ENCODE data around the gene PTPRE.
A peak's percentile ranks its signal among the peaks of the same experiment; 100 is the strongest.

Gene PTPRE

DNA sequence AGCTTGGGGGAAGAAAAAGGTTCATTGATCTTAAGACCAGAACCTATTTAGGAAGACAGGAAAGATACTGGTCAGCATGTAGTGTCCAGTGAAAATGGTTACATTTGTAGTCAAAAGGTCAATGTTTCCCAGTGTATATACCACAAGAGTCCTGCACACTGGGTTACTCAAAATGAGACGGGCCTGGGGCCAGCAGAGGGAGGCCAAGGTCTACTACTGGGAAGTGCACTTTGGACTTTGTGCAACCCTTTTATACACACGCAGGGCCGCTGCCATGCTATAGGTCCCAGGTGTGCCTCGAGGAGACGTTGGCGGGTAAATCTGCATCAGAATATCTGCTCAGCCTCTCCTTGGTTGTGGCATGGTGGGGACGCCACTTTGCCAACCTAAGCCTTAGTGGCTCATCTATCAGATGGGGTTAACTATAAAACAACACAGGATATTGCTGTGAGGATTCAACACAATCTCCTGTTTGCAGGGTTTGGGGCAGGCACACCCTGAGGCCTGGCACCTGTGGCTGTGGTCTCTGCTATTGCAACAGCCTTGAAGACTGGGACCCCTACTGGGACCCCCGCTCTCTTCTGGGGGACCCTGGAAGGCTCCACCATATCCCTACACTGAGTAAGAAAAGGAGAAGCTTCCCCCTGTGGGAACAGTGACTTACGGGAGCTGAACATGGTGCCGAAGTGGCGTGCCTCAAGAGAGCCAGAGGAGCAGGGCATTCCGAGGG, 33.9 kb upstream of the PTPRE start:
- peak; percentile 81 for ATAC-seq
- no peak for TF ChIP-seq ZNF70 (CRISPR knock-in tag; IDR thresholded peaks at IDR 0.05)
- TF ChIP-seq PPARA (CRISPR knock-in tag; IDR thresholded peaks at IDR 0.05; ENCODE audit: borderline replicate concordance), result no peak
- no peak for TF ChIP-seq ARNTL (CRISPR knock-in tag; IDR thresholded peaks at IDR 0.05; ENCODE audit: borderline replicate concordance, low read depth)
- TF ChIP-seq PATZ1 (CRISPR knock-in tag; IDR thresholded peaks at IDR 0.05; ENCODE audit: borderline replicate concordance), result no peak
- TF ChIP-seq ZC3H10 (CRISPR knock-in tag; IDR thresholded peaks at IDR 0.05), result no peak
- TF ChIP-seq BACH2 (CRISPR knock-in tag; IDR thresholded peaks at IDR 0.05; ENCODE audit: borderline replicate concordance), result no peak
- TF ChIP-seq ZNF8 (CRISPR knock-in tag; IDR thresholded peaks at IDR 0.05), result no peak
- no peak for TF ChIP-seq SNAI2 (CRISPR knock-in tag; IDR thresholded peaks at IDR 0.05)
- no peak for TF ChIP-seq ZNF565 (CRISPR knock-in tag; conservative IDR thresholded peaks at IDR 0.05; ENCODE audit: low read depth)
- no peak for TF ChIP-seq GLIS3 (CRISPR knock-in tag; IDR thresholded peaks at IDR 0.05)
- no peak for TF ChIP-seq OSR1 (CRISPR knock-in tag; IDR thresholded peaks at IDR 0.05)
- TF ChIP-seq RARB (CRISPR knock-in tag; IDR thresholded peaks at IDR 0.05), result no peak
- no peak for TF ChIP-seq ZFP3 (CRISPR knock-in tag; IDR thresholded peaks at IDR 0.05)

- no peak for TF ChIP-seq OSR1 (CRISPR knock-in tag; IDR thresholded peaks at IDR 0.05)
- TF ChIP-seq RARB (CRISPR knock-in tag; IDR thresholded peaks at IDR 0.05), result no peak
- no peak for TF ChIP-seq ZFP30 (CRISPR knock-in tag; IDR thresholded peaks at IDR 0.05)
- no peak for TF ChIP-seq TCF4 (CRISPR knock-in tag; IDR thresholded peaks at IDR 0.05; ENCODE audit: borderline replicate concordance)
- TF ChIP-seq ESRRG (CRISPR knock-in tag; IDR thresholded peaks at IDR 0.05), result no peak
- no peak for TF ChIP-seq CREB5 (CRISPR knock-in tag; IDR thresholded peaks at IDR 0.05; ENCODE audit: low read depth)
- no peak for ATAC-seq
Measured at GRCh38 chr10:127873901-127874470, 32.9 kb upstream of the PTPRE start.

- TF ChIP-seq CSDC2 (CRISPR knock-in tag; IDR thresholded peaks at IDR 0.05), result no peak
- no peak for TF ChIP-seq RARB (CRISPR knock-in tag; IDR thresholded peaks at IDR 0.05)
- TF ChIP-seq ZC3H10 (CRISPR knock-in tag; IDR thresholded peaks at IDR 0.05), result no peak
- TF ChIP-seq ZFP30 (CRISPR knock-in tag; IDR thresholded peaks at IDR 0.05), result no peak
- TF ChIP-seq BACH2 (CRISPR knock-in tag; IDR thresholded peaks at IDR 0.05; ENCODE audit: borderline replicate concordance), result no peak
- TF ChIP-seq ESRRG (CRISPR knock-in tag; IDR thresholded peaks at IDR 0.05), result no peak
- no peak for TF ChIP-seq POU6F1 (CRISPR knock-in tag; IDR thresholded peaks at IDR 0.05; ENCODE audit: borderline replicate concordance, low read depth)
- TF ChIP-seq ZNF8 (CRISPR knock-in tag; IDR thresholded peaks at IDR 0.05), result no peak
- TF ChIP-seq CSRNP3 (CRISPR knock-in tag; IDR thresholded peaks at IDR 0.05), result no peak
- no peak for TF ChIP-seq PATZ1 (CRISPR knock-in tag; IDR thresholded peaks at IDR 0.05; ENCODE audit: borderline replicate concordance)
- TF ChIP-seq ZNF565 (CRISPR knock-in tag; conservative IDR thresholded peaks at IDR 0.05; ENCODE audit: low read depth), result no peak
- no peak for TF ChIP-seq ZFP3 (CRISPR knock-in tag; IDR thresholded peaks at IDR 0.05)
- no peak for TF ChIP-seq SNAI2 (CRISPR knock-in tag; IDR thresholded peaks at IDR 0.05)
- no peak for TF ChIP-seq ISL1 (CRISPR knock-in tag; IDR thresholded peaks at IDR 0.05)
- no peak for TF ChIP-seq GLIS3 (CRISPR knock-in tag; IDR thresholded peaks at IDR 0.05)
- no peak for TF ChIP-seq OSR1 (CRISPR knock-in tag; IDR thresholded peaks at IDR 0.05)
- no peak for TF ChIP-seq PPARA (CRISPR knock-in tag; IDR thresholded peaks at IDR 0.05; ENCODE audit: borderline replicate concordance)
- ATAC-seq, result no peak
Measured at GRCh38 chr10:127874671-127875448, 32.0 kb upstream of the PTPRE start.

Data from SK-N-SH treated with all-trans-retinoic acid at 6 μM for 48 hours (cell line).